IMR-90 (cell line): Measurements from ENCODE around the gene WFDC13. TPM values are rescaled to one million over a fixed set of nuclear protein-coding genes. Genes with fewer than 3 reads are reported as not detected.

ENCODE experiments used
- ATAC-seq: fragments of 200-7000 bp; cut with Tn5 transposase; 2 replicates; pipeline ENCODE4 v1.9.1; 2020; ENCODE audit warnings: low read depth, mild to moderate bottlenecking, moderate library complexity
- BruUV-seq: library from RNA; stranded (reverse); fragments of 400-500 nt; replicated peaks from 2 replicates; lab custom pipeline; 2021; lab: Mats Ljungman, UMichigan
- CTCF ChIA-PET: fragments of 300-600 bp; formaldehyde crosslinking; extraction: SDS; loops from one replicate; lab custom pipeline; 2021; ENCODE audit warnings: antibody characterized with exemption; lab: Yijun Ruan, JAX
- POLR2A ChIA-PET: fragments of 300-600 bp; sonication (Branson Sonifier 250); formaldehyde crosslinking; loops from one replicate; lab custom pipeline; 2022; ENCODE audit warnings: antibody characterized with exemption; ENCODE audit not compliant: unreplicated experiment; lab: Charles Lee
- DNase-seq: peaks from one replicate; pipeline ENCODE4 v3.0.0; 2013
- H2AFZ ChIP-seq: replicated peaks from 2 replicates; pipeline ENCODE3; 2013; ENCODE audit warnings: low read length, mild to moderate bottlenecking; ENCODE audit not compliant: poor library complexity
- H2AK5ac ChIP-seq: 2 replicates; pipeline ENCODE4 v1.6.1; 2013; ENCODE audit warnings: low read depth, low read length, inconsistent platforms
- H2AK9ac ChIP-seq: replicated peaks from 2 replicates; pipeline ENCODE3; 2013; ENCODE audit warnings: mild to moderate bottlenecking, low read depth, low read length, moderate library complexity; ENCODE audit not compliant: poor library complexity
- H2BK120ac ChIP-seq: 2 replicates; pipeline ENCODE4 v1.6.1; 2013; ENCODE audit warnings: low read depth, low read length, inconsistent platforms
- H2BK15ac ChIP-seq: 3 replicates; pipeline ENCODE4 v1.6.1; 2013; ENCODE audit warnings: low read depth, low read length, inconsistent platforms
- H2BK20ac ChIP-seq: 2 replicates; pipeline ENCODE4 v1.6.1; 2013; ENCODE audit warnings: low read depth, mild to moderate bottlenecking, inconsistent platforms, low read length, moderate library complexity
- H2BK5ac ChIP-seq: 2 replicates; pipeline ENCODE4 v1.6.1; 2013; ENCODE audit warnings: mild to moderate bottlenecking, low read depth, low read length, inconsistent platforms; ENCODE audit not compliant: poor library complexity, severe bottlenecking
- H3K14ac ChIP-seq: replicated peaks from 2 replicates; pipeline ENCODE4 v1.6.1; 2013; ENCODE audit warnings: low read depth, low read length, inconsistent platforms
- H3K18ac ChIP-seq: 2 replicates; pipeline ENCODE4 v1.6.1; 2013; ENCODE audit warnings: low read depth, low read length, control low read depth
- H3K23ac ChIP-seq: 2 replicates; pipeline ENCODE4 v1.6.1; 2013; ENCODE audit warnings: low read depth, low read length, inconsistent platforms
- H3K27ac ChIP-seq: 2 replicates; pipeline ENCODE4 v1.5.1; 2013; ENCODE audit warnings: mild to moderate bottlenecking, control low read depth, low read length; ENCODE audit not compliant: insufficient read depth
- H3K27me3 ChIP-seq: 2 replicates; pipeline ENCODE4 v1.6.1; 2013; ENCODE audit warnings: low read length; ENCODE audit not compliant: control insufficient read depth, insufficient read depth
- H3K36me3 ChIP-seq: 2 replicates; pipeline ENCODE4 v1.6.1; 2013; ENCODE audit warnings: low read length, mixed read lengths; ENCODE audit not compliant: control insufficient read depth, insufficient read depth
- H3K4ac ChIP-seq: 2 replicates; pipeline ENCODE4 v1.6.1; 2013; ENCODE audit warnings: low read depth, low read length, inconsistent platforms
- H3K4me1 ChIP-seq: 2 replicates; pipeline ENCODE4 v1.6.1; 2013; ENCODE audit warnings: low read length, mixed read lengths; ENCODE audit not compliant: control insufficient read depth, insufficient read depth
- H3K4me2 ChIP-seq: 2 replicates; pipeline ENCODE4 v1.6.1; 2013; ENCODE audit warnings: low read depth, mild to moderate bottlenecking, control low read depth, low read length, moderate library complexity
- H3K4me3 ChIP-seq: 2 replicates; pipeline ENCODE4 v1.5.1; 2013; ENCODE audit warnings: low read depth, mild to moderate bottlenecking, control low read depth, low read length, moderate library complexity; ENCODE audit not compliant: insufficient read depth
- H3K56ac ChIP-seq: 2 replicates; pipeline ENCODE4 v1.6.1; 2013; ENCODE audit warnings: low read length, inconsistent platforms; ENCODE audit not compliant: insufficient read depth; ENCODE audit errors: extremely low read depth
- H3K79me1 ChIP-seq, 2 experiments: 2 replicates each; pipeline ENCODE4 v1.6.1; 2013; ENCODE audit warnings: low read length in 2 of 2, inconsistent platforms in 1 of 2, low read depth in 1 of 2
- H3K9ac ChIP-seq: 2 replicates; pipeline ENCODE4 v1.6.1; 2013; ENCODE audit warnings: low read depth, low read length, control low read depth
- H3K9me1 ChIP-seq: 2 replicates; pipeline ENCODE4 v1.6.1; 2013; ENCODE audit warnings: low read length, inconsistent platforms; ENCODE audit not compliant: insufficient read depth
- H3K9me3 ChIP-seq: 2 replicates; pipeline ENCODE4 v1.6.1; 2013; ENCODE audit warnings: low read length; ENCODE audit not compliant: control insufficient read depth, insufficient read depth
- H4K20me1 ChIP-seq: 2 replicates; pipeline ENCODE4 v1.6.1; 2013; ENCODE audit warnings: low read length, inconsistent platforms; ENCODE audit not compliant: insufficient read depth
- H4K5ac ChIP-seq: 2 replicates; pipeline ENCODE4 v1.6.1; 2013; ENCODE audit warnings: mild to moderate bottlenecking, low read depth, low read length, control low read depth
- H4K8ac ChIP-seq, 2 experiments: 2 replicates each; pipeline ENCODE4 v1.6.1; 2013; ENCODE audit warnings: low read depth in 2 of 2, low read length in 2 of 2, control low read depth in 1 of 2, inconsistent platforms in 1 of 2
- H4K91ac ChIP-seq: 2 replicates; pipeline ENCODE4 v1.6.1; 2013; ENCODE audit warnings: low read depth, low read length, inconsistent platforms; ENCODE audit not compliant: insufficient read depth
- BHLHE40 ChIP-seq: fragments of 150-350 bp; IDR thresholded peaks from 2 replicates; pipeline ENCODE4 v1.6.1; 2016; ENCODE audit warnings: mild to moderate bottlenecking, low read depth, low read length
- NFE2L2 ChIP-seq: fragments of 150-350 bp; IDR thresholded peaks from 2 replicates; pipeline ENCODE4 v1.6.1; 2016; ENCODE audit warnings: low read depth, mild to moderate bottlenecking, low read length
- POLR2A ChIP-seq: IDR thresholded peaks from 2 replicates; pipeline ENCODE4 v1.6.1; 2012; ENCODE audit warnings: mild to moderate bottlenecking, low read depth, low read length
- WGBS, 2 experiments: methylation state at CpG; one replicate each; pipeline versions ENCODE4 v1.1.5 to v1.1.7; 2013; ENCODE audit warnings: missing lambda C conversion rate in 2 of 2; ENCODE audit not compliant: insufficient read length in 1 of 2; ENCODE audit errors: extremely low coverage in 2 of 2; 5-methylcytosine and 5-hydroxymethylcytosine counted together
- dilution Hi-C: fragments of 300-500 bp; cut with HindIII; formaldehyde crosslinking; loops from one replicate; pipeline ENCODE4 v1.14.3; 2018; ENCODE audit warnings: low sequenced_read_pairs; ENCODE audit not compliant: unreplicated experiment
- in situ Hi-C: fragments of 300-500 bp; cut with MboI; formaldehyde crosslinking; loops from 3 replicates; pipeline ENCODE4 v1.14.3; 2019; ENCODE audit warnings: low sequenced_read_pairs, inconsistent platforms, mixed read lengths
- intact Hi-C: fragments of 100-400 bp; cut with micrococcal nuclease; formaldehyde crosslinking; loops from 2 replicates; pipeline ENCODE4 v1.10.0; 2022
- polyA plus RNA-seq, 3 experiments: library from polyadenylated mRNA; depleted of rRNA; stranded (reverse); fragments of >200 nt; gene quantifications; 2 replicates each; pipeline ENCODE4 v1.2.3, GENCODE V29; 2012; ENCODE audit warnings: low replicate concordance in 1 of 3
- total RNA-seq: library from RNA; depleted of rRNA; stranded (reverse); fragments of >200 nt; gene quantifications from 2 replicates; pipeline ENCODE4 v1.2.3, GENCODE V29; 2012

The WFDC13 gene
- total and polyA plus RNA-seq, 2 of the 4 experiments (the other 2 are of a cell fraction) = not detected

DNA sequence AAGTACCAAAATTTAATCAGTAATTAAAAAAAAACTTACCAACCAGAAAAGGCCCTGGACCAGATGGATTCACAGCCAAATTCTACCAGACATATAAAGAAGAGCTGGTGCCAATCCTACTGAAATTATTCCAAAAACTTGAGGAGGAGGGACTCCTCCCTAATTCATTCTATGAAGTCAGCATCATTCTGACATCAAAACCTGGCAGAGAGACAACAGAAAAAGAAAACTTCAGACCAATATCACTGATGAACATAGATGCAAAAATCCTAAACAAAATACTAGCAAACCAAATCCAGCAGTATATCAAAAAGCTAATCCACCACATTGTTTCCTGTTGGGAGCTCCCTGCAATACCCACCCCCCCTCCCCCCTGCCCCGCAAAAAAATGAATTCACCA is 31.7 kb upstream of the WFDC13 start, which contains the start of gene WFDC11:
Gene WFDC11, minus strand, starts transcription at position 101 of the 400 bp plus-strand sequence. CDS start 19,639 bp downstream, outside the sequence.
- Histone ChIP-seq H3K56ac (no peak within 1 kb of the TSS), H3K4me3 (no peak within 1 kb of the TSS), H3K27ac (no peak within 1 kb of the TSS), H4K5ac (no peak within 1 kb of the TSS), H3K4me1 (no peaks in the 10 kb centered on the region), H2BK20ac (no peak within 1 kb of the TSS), H4K8ac (no peak within 1 kb of the TSS), H2BK15ac (no peak within 1 kb of the TSS), H2BK120ac (no peak within 1 kb of the TSS), H4K91ac (no peak within 1 kb of the TSS), H2AK9ac (no peak within 1 kb of the TSS), H3K27me3 (no peaks in the 10 kb centered on the region), H2AK5ac (no peak within 1 kb of the TSS), H3K9me3 (no peaks in the 10 kb centered on the region), H3K36me3 (no peaks in the 10 kb centered on the region), H3K4ac (no peak within 1 kb of the TSS), H4K20me1 (no peaks in the 10 kb centered on the region), H2AFZ (no peak within 1 kb of the TSS), H3K9ac (no peak within 1 kb of the TSS), H2BK5ac (no peak within 1 kb of the TSS), H3K23ac (no peak within 1 kb of the TSS), H3K14ac (no peak within 1 kb of the TSS), H3K18ac (no peak within 1 kb of the TSS), H3K79me1 (no peaks in the 10 kb centered on the region), H3K4me2 (no peak within 1 kb of the TSS), H3K9me1 (no peaks in the 10 kb centered on the region)
- ATAC-seq (no peak), DNase-seq (no peak)
- no TSS peak for BruUV-seq
- CTCF ChIA-PET = no interaction called here
- dilution Hi-C loops (no loop called here), intact Hi-C loops (no loop called here), in situ Hi-C loops (no loop called here)
- POLR2A ChIA-PET = no interaction called here
- no peak for TF ChIP-seq NFE2L2
- TF ChIP-seq POLR2A = no peak
- TF ChIP-seq BHLHE40 = no peak
- WGBS, 2 experiments = no CpG with 5 or more reads among the region's 1 CpG
